IPS-15b (cell line): ENCODE results near the gene NRXN3.

Source experiments
- H3K27me3 ChIP-seq: one replicate; pipeline ENCODE4 v1.6.1; 2013; ENCODE audit warnings: low read length; ENCODE audit not compliant: control insufficient read depth, insufficient read depth
- H3K36me3 ChIP-seq: one replicate; pipeline ENCODE4 v1.6.1; 2013; ENCODE audit warnings: low read length; ENCODE audit not compliant: control insufficient read depth, insufficient read depth
- H3K4me1 ChIP-seq: one replicate; pipeline ENCODE4 v1.6.1; 2013; ENCODE audit warnings: mild to moderate bottlenecking, low read length; ENCODE audit not compliant: control insufficient read depth, insufficient read depth
- H3K4me3 ChIP-seq: one replicate; pipeline ENCODE4 v1.5.1; 2013; ENCODE audit warnings: low read depth, low read length
- H3K9ac ChIP-seq: one replicate; pipeline ENCODE4 v1.6.1; 2013; ENCODE audit warnings: low read depth, mild to moderate bottlenecking, low read length
- H3K9me3 ChIP-seq: one replicate; pipeline ENCODE4 v1.6.1; 2013; ENCODE audit warnings: mild to moderate bottlenecking, low read length; ENCODE audit not compliant: control insufficient read depth, insufficient read depth

NRXN3 gene

GRCh38 chr14:78835909-78836308 lies 665.7 kb downstream of the NRXN3 start:
- Histone ChIP-seq H3K27me3 (no peaks in the 10 kb centered on the region), H3K9ac (no peak overlapping the region), H3K36me3 (no peaks in the 10 kb centered on the region), H3K4me3 (no peak overlapping the region), H3K4me1 (no peaks in the 10 kb centered on the region), H3K9me3 (no peaks in the 10 kb centered on the region)

- no peaks in the 10 kb centered on the region for H3K36me3 ChIP-seq
- no peak overlapping the region for H3K4me3 ChIP-seq
- no peak overlapping the region for H3K9ac ChIP-seq
- H3K27me3 ChIP-seq, result no peaks in the 10 kb centered on the region
- no peaks in the 10 kb centered on the region for H3K9me3 ChIP-seq
- H3K4me1 ChIP-seq, result no peaks in the 10 kb centered on the region
These were observed 666.6 kb downstream of the NRXN3 start for GRCh38 chr14:78836777-78837176.

GRCh38 chr14:78838959-78839358 lies 668.8 kb downstream of the NRXN3 start:
- Histone ChIP-seq H3K9ac (no peak overlapping the region), H3K9me3 (no peaks in the 10 kb centered on the region), H3K4me3 (no peak overlapping the region), H3K27me3 (no peaks in the 10 kb centered on the region), H3K36me3 (no peaks in the 10 kb centered on the region), H3K4me1 (no peaks in the 10 kb centered on the region)

- Histone ChIP-seq H3K9me3 (no peaks in the 10 kb centered on the region), H3K27me3 (no peaks in the 10 kb centered on the region), H3K4me3 (no peak overlapping the region), H3K4me1 (no peaks in the 10 kb centered on the region), H3K9ac (no peak overlapping the region), H3K36me3 (no peaks in the 10 kb centered on the region)
These were observed 670.7 kb downstream of the NRXN3 start for GRCh38 chr14:78840898-78841297.

GRCh38 chr14:78847801-78848200 lies 677.6 kb downstream of the NRXN3 start:
- Histone ChIP-seq H3K36me3 (no peaks in the 10 kb centered on the region), H3K4me3 (no peak overlapping the region), H3K4me1 (peaks cover 2% of the 10 kb centered on the region), H3K9me3 (no peaks in the 10 kb centered on the region), H3K9ac (no peak overlapping the region), H3K27me3 (no peaks in the 10 kb centered on the region)

GRCh38 chr14:78848234-78848820 lies 678.2 kb downstream of the NRXN3 start:
- H3K27me3 ChIP-seq, result no peaks in the 10 kb centered on the region
- no peaks in the 10 kb centered on the region for H3K36me3 ChIP-seq
- peaks cover 2% of the 10 kb centered on the region for H3K4me1 ChIP-seq
- H3K9me3 ChIP-seq, result no peaks in the 10 kb centered on the region
- H3K4me3 ChIP-seq, result no peak overlapping the region
- H3K9ac ChIP-seq, result no peak overlapping the region

- H3K36me3 ChIP-seq, result no peaks in the 10 kb centered on the region
- no peaks in the 10 kb centered on the region for H3K27me3 ChIP-seq
- H3K9ac ChIP-seq, result no peak overlapping the region
- H3K9me3 ChIP-seq, result no peaks in the 10 kb centered on the region
- peaks cover 2% of the 10 kb centered on the region for H3K4me1 ChIP-seq
- H3K4me3 ChIP-seq, result no peak overlapping the region
These were observed 679.8 kb downstream of the NRXN3 start for GRCh38 chr14:78849952-78850351.

- no peak overlapping the region for H3K4me3 ChIP-seq
- no peaks in the 10 kb centered on the region for H3K36me3 ChIP-seq
- H3K4me1 ChIP-seq, result peaks cover 2% of the 10 kb centered on the region
- no peaks in the 10 kb centered on the region for H3K27me3 ChIP-seq
- H3K9ac ChIP-seq, result no peak overlapping the region
- H3K9me3 ChIP-seq, result no peaks in the 10 kb centered on the region
These were observed 681.0 kb downstream of the NRXN3 start for GRCh38 chr14:78851189-78851588.

- H3K9me3 ChIP-seq, result no peaks in the 10 kb centered on the region
- H3K36me3 ChIP-seq, result no peaks in the 10 kb centered on the region
- no peak overlapping the region for H3K4me3 ChIP-seq
- no peak overlapping the region for H3K9ac ChIP-seq
- peaks cover 2% of the 10 kb centered on the region for H3K4me1 ChIP-seq
- no peaks in the 10 kb centered on the region for H3K27me3 ChIP-seq
These were observed 681.9 kb downstream of the NRXN3 start for GRCh38 chr14:78852040-78852439.

- Histone ChIP-seq H3K36me3 (no peaks in the 10 kb centered on the region), H3K4me3 (no peak overlapping the region), H3K9me3 (no peaks in the 10 kb centered on the region), H3K9ac (no peak overlapping the region), H3K27me3 (no peaks in the 10 kb centered on the region), H3K4me1 (no peaks in the 10 kb centered on the region)
These were observed 687.8 kb downstream of the NRXN3 start for GRCh38 chr14:78857974-78858373.

GRCh38 chr14:78863143-78863542 lies 693.0 kb downstream of the NRXN3 start:
- Histone ChIP-seq H3K9me3 (no peaks in the 10 kb centered on the region), H3K36me3 (no peaks in the 10 kb centered on the region), H3K4me1 (no peaks in the 10 kb centered on the region), H3K9ac (no peak overlapping the region), H3K27me3 (no peaks in the 10 kb centered on the region), H3K4me3 (no peak overlapping the region)

GRCh38 chr14:78872837-78873236 lies 702.7 kb downstream of the NRXN3 start:
- H3K4me3 ChIP-seq, result no peak overlapping the region
- no peaks in the 10 kb centered on the region for H3K27me3 ChIP-seq
- no peaks in the 10 kb centered on the region for H3K4me1 ChIP-seq
- H3K9me3 ChIP-seq, result no peaks in the 10 kb centered on the region
- no peak overlapping the region for H3K9ac ChIP-seq
- H3K36me3 ChIP-seq, result no peaks in the 10 kb centered on the region
